ENCODE data around the gene DIDO1. TPM values are rescaled to one million over a fixed set of nuclear protein-coding genes. Genes with fewer than 3 reads are reported as not detected.

Gene DIDO1
- total and polyA plus RNA-seq, 2 donors (not counting 1 experiment from before 2014, with no cell fraction given): 57.6 to 124 TPM

DNA sequence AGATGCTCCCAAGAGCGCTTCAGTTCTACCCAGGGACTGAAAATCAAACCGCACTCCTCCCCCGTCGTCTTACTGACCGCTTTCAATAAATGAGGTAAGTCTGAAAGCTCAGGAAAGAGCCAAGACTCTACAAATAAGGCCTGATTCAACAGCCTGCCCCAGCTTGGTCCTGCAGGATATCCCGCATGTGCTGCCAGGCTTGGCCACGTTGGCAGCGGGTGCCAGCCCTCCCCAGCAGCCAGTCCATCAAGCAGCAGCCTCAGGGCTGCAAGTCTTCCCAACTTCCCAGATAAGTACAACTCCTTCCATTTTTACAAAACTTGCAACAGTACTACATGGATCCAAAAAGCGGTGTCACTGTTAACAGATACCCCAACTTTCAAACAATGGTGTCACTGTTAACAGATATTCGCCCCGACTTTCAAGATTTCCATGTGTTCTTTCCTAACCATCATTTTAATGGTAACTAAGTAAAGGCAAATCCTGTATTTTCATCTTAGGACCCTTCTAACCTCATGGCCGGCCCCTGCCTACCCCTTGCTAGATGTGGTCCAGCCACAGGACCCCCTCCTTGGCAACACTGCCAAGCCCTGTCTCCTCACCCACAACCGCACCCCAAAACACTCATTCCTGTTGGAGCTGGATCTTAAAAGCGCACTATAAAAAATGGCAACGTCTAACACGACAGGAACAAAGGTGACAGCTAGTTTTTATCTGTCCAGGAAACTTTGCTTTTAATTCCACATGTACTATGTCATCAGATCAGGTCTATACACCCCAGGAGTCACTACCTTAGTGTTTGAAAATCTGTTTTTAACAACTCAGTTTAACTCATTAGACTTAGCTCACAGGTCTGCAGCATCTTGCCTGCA, 28.0 kb downstream of the DIDO1 start:
- Histone ChIP-seq H3K27me3 (replicated peaks in 1 of 4; ENCODE audit: control extremely low read depth in 1 of 4, control insufficient read depth in 3 of 4, insufficient read depth in 4 of 4, low read length in 3 of 4) (no peaks in the 10 kb centered on the region), H3K27ac (ENCODE audit: low read length in 2 of 2) (no peak overlapping the region), H4K20me1 (ENCODE audit: control insufficient read depth, insufficient read depth, low read length, poor library complexity, severe bottlenecking) (peaks cover 45% of the 10 kb centered on the region), H3K9me3 (ENCODE audit: control extremely low read depth in 1 of 3, control insufficient read depth in 2 of 3, insufficient read depth in 1 of 3, low read length in 2 of 3) (no peaks in the 10 kb centered on the region), H3K4me2 (replicated peaks; ENCODE audit: low read depth, low read length, poor library complexity, severe bottlenecking) (no peak overlapping the region), H3K79me2 (ENCODE audit: control insufficient read depth, insufficient read depth, low read length) (no peaks in the 10 kb centered on the region), H3K9ac (ENCODE audit: low read length) (no peak overlapping the region), H3K36me3 (replicated peaks in 1 of 2; ENCODE audit: control extremely low read depth in 1 of 2, control insufficient read depth in 1 of 2, extremely low read depth in 1 of 2, insufficient read depth in 2 of 2, low read length in 1 of 2) (peaks cover 4 to 46% of the 10 kb centered on the region in 2 experiments), H3K4me1 (ENCODE audit: control insufficient read depth in 2 of 2, insufficient read depth in 2 of 2, low read length in 2 of 2) (peaks cover 12 to 20% of the 10 kb centered on the region in 2 donors), H3K4me3 (ENCODE audit: control extremely low read depth in 1 of 5, extremely low read depth in 1 of 5, insufficient read depth in 1 of 5, low read depth in 2 of 5, low read length in 4 of 5) (no peak overlapping the region), H2AFZ (ENCODE audit: insufficient read depth, low read depth, low read length, poor library complexity, severe bottlenecking) (no peak overlapping the region)
- intact Hi-C loops (cut with micrococcal nuclease): no loop called here
- Mint-ChIP-seq H3K27me3 (no peaks in the 10 kb centered on the region), H3K27ac (no peak overlapping the region), H3K9me3 (ENCODE audit: insufficient read depth) (no peaks in the 10 kb centered on the region), H3K4me3 (no peak overlapping the region), H3K4me1 (peaks cover 30% of the 10 kb centered on the region)
- ATAC-seq (ENCODE audit: low read depth) (no peak), DNase-seq (no peak)
- WGBS (ENCODE audit: insufficient coverage): 93% methylated on average over 13 of the region's 16 CpGs
- CTCF ChIA-PET: interaction anchor here (0.7 to 1.6 kb wide), 11 partner anchors 9 to 110 kb away, joined by 3 to 5 read pairs (median 3); no protein-coding TSS in a partner anchor
- TF ChIP-seq, protein P1, sequence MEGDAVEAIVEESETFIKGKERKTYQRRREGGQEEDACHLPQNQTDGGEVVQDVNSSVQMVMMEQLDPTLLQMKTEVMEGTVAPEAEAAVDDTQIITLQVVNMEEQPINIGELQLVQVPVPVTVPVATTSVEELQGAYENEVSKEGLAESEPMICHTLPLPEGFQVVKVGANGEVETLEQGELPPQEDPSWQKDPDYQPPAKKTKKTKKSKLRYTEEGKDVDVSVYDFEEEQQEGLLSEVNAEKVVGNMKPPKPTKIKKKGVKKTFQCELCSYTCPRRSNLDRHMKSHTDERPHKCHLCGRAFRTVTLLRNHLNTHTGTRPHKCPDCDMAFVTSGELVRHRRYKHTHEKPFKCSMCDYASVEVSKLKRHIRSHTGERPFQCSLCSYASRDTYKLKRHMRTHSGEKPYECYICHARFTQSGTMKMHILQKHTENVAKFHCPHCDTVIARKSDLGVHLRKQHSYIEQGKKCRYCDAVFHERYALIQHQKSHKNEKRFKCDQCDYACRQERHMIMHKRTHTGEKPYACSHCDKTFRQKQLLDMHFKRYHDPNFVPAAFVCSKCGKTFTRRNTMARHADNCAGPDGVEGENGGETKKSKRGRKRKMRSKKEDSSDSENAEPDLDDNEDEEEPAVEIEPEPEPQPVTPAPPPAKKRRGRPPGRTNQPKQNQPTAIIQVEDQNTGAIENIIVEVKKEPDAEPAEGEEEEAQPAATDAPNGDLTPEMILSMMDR (IDR thresholded peaks at IDR 0.05): no peak
- no peak for TF ChIP-seq EZH2 (IDR thresholded peaks at IDR 0.05; ENCODE audit: borderline replicate concordance, insufficient read depth, low read depth, low read length, poor library complexity, severe bottlenecking)
- POLR2A ChIA-PET: no interaction called here

DNA sequence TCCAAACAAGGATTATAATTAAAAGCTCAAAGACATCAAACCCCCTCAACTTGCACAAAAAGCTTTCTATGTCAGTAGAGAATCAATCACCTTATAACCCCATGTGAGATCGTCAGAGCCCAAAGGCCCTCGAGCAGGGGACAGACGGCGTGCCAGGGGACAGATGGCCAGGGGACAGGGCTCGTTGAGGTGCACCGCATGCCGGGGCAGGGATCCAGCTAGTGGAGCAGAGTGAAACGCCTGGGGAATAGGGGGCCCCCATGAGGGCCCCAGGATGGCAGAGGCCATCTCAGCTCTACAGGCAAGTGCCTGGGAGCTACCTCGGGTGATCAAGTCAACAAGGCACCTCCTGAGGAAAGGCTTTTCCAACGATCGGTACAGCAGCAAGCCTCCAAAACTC, 28.6 kb downstream of the DIDO1 start:
- DNase-seq: no peak
- Histone ChIP-seq H3K4me3 (ENCODE audit: control extremely low read depth in 1 of 5, extremely low read depth in 1 of 5, insufficient read depth in 1 of 5, low read depth in 2 of 5, low read length in 4 of 5) (no peak overlapping the region), H4K20me1 (ENCODE audit: control insufficient read depth, insufficient read depth, low read length, poor library complexity, severe bottlenecking) (peaks cover 47% of the 10 kb centered on the region), H3K79me2 (ENCODE audit: control insufficient read depth, insufficient read depth, low read length) (no peaks in the 10 kb centered on the region), H3K9me3 (ENCODE audit: control extremely low read depth in 1 of 3, control insufficient read depth in 2 of 3, insufficient read depth in 1 of 3, low read length in 2 of 3) (no peaks in the 10 kb centered on the region), H3K27me3 (replicated peaks in 1 of 4; ENCODE audit: control extremely low read depth in 1 of 4, control insufficient read depth in 3 of 4, insufficient read depth in 4 of 4, low read length in 3 of 4) (no peaks in the 10 kb centered on the region), H2AFZ (ENCODE audit: insufficient read depth, low read depth, low read length, poor library complexity, severe bottlenecking) (no peak overlapping the region), H3K4me2 (replicated peaks; ENCODE audit: low read depth, low read length, poor library complexity, severe bottlenecking) (no peak overlapping the region), H3K27ac (ENCODE audit: low read length in 2 of 2) (no peak overlapping the region), H3K4me1 (ENCODE audit: control insufficient read depth in 2 of 2, insufficient read depth in 2 of 2, low read length in 2 of 2) (peaks cover 12 to 20% of the 10 kb centered on the region in 2 donors), H3K9ac (ENCODE audit: low read length) (no peak overlapping the region), H3K36me3 (replicated peaks in 1 of 2; ENCODE audit: control extremely low read depth in 1 of 2, control insufficient read depth in 1 of 2, extremely low read depth in 1 of 2, insufficient read depth in 2 of 2, low read length in 1 of 2) (peaks cover 4 to 46% of the 10 kb centered on the region in 2 experiments)
- no peaks in the 10 kb centered on the region for H3K9me3 Mint-ChIP-seq (ENCODE audit: insufficient read depth)
- WGBS (ENCODE audit: insufficient coverage): 99% methylated on average over 10 of the region's 11 CpGs
- H3K4me1 Mint-ChIP-seq: peaks cover 30% of the 10 kb centered on the region
- ATAC-seq (ENCODE audit: low read depth): no peak
- H3K27me3 Mint-ChIP-seq: no peaks in the 10 kb centered on the region
- H3K27ac Mint-ChIP-seq: peak overlapping the region; percentile 46
- intact Hi-C loops (cut with micrococcal nuclease): no loop called here
- POLR2A ChIA-PET: no interaction called here
- CTCF ChIA-PET: interaction anchor here (0.7 to 1.5 kb wide), 7 partner anchors 9 to 111 kb away, joined by 3 to 5 read pairs (median 3); no protein-coding TSS in a partner anchor
- TF ChIP-seq, protein P1 (IDR thresholded peaks at IDR 0.05): no peak
- no peak for TF ChIP-seq EZH2 (IDR thresholded peaks at IDR 0.05; ENCODE audit: borderline replicate concordance, insufficient read depth, low read depth, low read length, poor library complexity, severe bottlenecking)
- no peak overlapping the region for H3K4me3 Mint-ChIP-seq

Measured in B cell (primary cell).